GM19372 (cell line): ENCODE data around the gene HBA2.
"Not testable (repeated sequence)": the region's sequence is repeated elsewhere in the genome, so short reads cannot be mapped to it uniquely, and the experiment has no call there.

Source experiments
- ATAC-seq: cut with Tn5 transposase; IDR thresholded peaks from one replicate; pipeline ENCODE4 v1.9.1; 2021; ENCODE audit warnings: mild to moderate bottlenecking, low read depth, moderate library complexity; ENCODE audit not compliant: unreplicated experiment

The HBA2 gene

DNA sequence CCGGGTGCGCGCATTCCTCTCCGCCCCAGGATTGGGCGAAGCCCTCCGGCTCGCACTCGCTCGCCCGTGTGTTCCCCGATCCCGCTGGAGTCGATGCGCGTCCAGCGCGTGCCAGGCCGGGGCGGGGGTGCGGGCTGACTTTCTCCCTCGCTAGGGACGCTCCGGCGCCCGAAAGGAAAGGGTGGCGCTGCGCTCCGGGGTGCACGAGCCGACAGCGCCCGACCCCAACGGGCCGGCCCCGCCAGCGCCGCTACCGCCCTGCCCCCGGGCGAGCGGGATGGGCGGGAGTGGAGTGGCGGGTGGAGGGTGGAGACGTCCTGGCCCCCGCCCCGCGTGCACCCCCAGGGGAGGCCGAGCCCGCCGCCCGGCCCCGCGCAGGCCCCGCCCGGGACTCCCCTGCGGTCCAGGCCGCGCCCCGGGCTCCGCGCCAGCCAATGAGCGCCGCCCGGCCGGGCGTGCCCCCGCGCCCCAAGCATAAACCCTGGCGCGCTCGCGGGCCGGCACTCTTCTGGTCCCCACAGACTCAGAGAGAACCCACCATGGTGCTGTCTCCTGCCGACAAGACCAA, at the start of gene HBA2:
TSS of gene HBA2 (plus strand) at position 503 of the 568 bp plus-strand sequence. CDS start at position 540, 37 bp downstream.
- not testable (repeated sequence) for ATAC-seq

DNA sequence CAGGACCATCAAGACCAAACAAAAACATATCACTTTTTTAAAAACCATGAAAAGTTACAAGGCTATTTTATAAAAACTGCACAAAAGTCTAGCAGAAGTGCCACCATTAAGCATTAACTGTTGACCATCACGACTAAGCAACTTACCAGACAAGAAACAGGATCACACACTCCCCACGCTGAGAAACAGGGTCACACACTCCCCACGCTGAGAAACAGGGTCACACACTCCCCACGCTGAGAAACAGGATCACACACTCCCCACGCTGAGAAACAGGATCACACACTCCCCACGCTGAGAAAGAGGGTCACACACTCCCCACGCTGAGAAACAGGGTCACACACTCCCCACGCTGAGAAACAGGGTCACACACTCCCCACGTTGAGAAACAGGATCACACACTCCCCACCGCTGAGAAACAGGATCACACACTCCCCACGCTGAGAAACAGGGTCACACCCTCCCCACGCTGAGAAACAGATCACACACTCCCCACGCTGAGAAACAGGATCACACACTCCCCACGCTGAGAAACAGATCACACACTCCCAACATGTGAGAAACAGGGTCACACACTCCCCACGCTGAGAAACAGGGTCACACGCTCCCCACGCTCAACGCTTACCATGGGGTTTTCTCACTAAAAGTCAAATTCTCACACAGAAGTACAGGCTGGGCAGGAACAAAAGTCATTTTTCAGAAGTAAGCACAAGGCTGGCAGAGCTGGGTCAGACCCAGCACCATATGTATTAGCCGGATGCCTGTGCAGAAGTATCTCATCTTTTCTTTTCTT, 48.9 kb upstream of the HBA2 start:
- not testable (repeated sequence) for ATAC-seq

DNA sequence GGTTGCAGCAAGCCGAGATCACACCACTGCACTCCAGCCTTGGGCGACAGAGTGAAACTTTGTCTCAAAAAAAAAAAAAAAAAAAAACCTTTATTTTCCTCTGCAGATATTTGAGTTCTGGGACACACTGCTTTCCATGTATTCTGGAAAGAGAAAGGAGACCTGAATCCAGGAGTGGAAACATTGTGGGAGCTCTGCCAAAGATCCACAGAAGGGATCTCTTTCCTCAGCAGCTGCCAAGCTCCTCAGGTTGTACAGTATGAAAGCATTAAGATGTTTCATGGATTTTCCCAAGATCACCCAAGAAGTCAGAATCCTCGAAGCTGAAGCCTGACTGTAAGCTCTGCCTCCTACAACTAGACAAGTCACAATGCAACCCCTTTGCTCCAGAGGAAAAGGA, 47.7 kb upstream of the HBA2 start:
- no peak for ATAC-seq

DNA sequence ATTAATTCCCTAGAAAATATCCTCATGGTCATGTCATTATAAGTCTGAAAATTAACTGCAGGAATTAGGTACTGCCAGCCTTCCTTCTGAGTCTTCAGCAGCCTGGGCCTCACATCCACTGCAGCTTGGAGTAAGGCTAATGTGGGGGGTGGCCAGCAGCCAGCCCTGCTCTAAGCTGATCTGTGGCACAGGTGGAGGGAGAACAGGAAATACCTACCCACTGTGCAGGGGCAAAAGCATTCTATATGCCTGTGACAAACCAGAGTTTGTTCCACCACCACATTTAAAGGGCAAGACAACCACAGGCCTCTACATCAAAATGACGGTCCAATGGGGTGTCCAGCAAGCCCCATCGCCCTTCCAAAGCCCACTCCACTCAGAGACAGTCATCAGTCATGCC, 43.6 kb upstream of the HBA2 start:
- ATAC-seq: no peak

DNA sequence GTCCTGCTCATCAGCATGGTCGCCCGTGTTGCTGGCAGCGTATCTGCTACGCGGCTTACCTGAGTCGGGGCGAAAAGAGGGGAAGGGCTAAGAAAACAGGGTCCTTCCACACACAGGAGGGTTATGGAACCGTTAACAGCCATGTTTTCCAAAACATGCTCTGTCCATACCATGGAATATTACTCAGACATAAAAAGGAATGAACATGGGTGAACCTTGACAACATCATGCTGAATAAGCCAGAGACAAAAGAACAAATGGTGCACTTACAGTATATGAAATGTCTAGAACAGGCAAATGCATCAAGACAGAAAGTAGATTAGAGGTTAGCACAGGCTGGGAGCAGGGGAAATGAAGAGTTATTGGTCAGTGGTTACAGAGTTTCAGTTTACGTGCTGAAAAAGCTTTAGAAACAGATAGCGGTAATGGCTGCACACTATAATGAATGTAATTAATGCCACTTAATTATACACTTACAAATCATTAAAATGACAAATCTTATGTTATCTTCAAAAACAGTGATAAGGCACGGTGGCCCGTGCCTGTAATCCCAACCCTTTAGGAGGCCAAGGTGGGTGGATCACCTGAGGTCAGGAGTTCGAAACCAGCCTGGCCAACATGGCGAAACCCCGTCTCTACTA, 42.0 kb upstream of the HBA2 start:
- ATAC-seq: no peak

DNA sequence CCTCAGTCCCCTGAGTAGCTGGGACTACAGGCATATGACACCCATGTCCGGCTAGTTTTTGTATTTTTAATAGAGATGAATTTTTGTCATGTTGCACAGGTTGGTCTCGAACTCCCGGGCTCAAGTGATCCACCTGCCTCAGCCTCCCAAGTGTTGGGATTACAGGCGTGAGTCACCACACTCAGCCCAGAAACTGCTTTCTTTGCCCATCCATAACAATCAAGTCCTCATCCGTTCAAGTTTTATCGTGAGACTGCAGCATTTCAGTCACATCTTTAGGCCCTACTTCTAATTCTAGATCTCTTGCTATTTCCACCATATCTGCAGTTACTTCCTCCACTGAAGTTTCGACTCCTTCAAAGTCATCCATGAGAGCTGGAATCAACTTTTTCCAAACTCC, 40.6 kb upstream of the HBA2 start:
- no peak for ATAC-seq

DNA sequence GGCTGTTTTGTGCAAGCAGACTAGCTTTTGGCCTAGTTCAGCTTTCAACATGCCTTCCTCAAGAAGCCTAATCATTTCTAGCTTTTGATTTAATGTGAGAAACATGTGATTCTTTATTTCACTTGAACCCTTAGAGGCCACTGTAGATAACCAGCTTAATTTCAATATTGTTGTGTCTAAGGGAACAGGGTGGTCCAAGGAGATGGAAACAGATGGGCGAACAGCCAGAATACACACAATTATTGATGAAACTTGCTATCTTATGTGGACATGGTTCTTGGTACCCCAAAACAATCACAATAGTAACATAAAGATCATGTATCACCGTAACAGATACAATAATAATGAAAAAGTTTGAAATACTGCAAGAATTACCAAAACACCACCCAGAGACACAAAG, 39.0 kb upstream of the HBA2 start:
- no peak for ATAC-seq

DNA sequence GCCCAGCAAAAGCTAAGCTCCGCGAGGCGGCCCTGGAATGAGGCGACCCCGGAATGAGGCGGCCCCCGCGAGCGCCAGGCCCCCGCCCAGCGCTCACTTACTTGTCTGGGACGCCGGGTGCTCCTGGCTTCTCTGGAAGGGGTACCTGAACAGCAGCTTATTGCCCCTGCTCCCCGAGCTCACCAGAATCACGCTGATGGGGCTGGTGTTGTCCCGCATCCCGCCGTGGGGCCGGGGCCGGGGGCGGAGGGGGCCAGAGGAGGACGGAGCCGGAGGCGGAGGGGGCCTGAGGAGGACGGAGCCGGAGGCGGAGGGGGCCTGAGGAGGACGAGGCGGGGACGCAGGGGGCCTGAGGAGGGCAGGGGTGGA, 34.6 kb upstream of the HBA2 start:
- no peak for ATAC-seq

DNA sequence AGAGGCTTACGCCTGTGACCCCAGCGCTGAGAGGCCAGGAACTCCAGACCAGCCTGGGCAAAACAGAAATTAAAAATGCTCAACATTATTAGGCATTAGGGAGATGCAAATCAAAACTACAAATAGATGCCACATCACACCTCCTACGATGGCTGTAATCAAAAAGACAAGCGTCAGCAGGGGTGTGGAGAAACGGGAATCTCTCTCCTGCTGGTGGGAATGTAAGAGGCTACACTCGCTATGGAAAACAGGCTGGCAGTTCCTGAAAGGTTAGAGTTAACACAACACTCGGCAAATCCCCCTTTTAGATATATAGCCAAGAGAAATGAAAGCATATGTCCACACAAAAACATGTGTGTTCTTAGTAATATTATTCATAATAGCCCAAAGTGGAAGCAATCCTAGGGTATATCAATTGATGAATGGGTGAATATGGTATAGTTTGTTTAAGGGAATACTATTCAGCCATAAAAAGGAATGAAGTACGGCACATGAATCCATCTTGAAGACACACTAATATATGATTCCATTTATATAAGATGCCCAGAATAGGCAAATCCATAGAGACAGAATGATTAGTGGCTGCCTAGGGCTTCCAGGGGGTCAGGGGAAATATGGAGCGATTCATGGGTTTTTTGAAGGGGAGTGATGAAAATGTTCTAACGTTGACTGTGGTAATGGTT, 32.4 kb upstream of the HBA2 start:
- no peak for ATAC-seq

DNA sequence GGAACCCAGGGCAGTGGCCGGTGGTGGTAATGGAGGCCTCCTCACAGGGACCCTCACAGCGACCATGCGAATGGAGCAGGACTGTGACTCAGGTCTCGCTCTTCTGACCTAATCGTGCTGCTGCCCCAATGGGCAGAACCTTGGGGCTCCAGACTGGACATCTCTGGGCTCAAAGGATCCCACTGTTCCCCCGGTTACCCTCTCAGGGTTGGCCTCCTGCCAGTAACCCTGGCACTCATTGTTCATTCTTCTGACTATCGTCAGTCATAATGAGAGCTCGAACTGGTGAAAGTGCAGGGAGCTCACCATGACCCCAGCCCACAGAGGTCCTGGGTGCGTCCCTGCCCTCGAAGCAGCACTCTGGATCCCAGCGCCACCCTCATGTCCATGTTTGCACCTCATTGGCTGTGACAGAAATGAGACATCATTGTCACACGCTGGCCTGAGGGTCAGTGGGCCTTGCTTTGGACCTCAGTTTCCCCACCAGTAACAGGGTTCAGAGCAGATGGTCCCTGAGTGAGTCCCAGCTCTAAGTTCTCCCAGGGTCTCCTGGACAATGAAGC, 30.2 kb upstream of the HBA2 start:
- no peak for ATAC-seq

DNA sequence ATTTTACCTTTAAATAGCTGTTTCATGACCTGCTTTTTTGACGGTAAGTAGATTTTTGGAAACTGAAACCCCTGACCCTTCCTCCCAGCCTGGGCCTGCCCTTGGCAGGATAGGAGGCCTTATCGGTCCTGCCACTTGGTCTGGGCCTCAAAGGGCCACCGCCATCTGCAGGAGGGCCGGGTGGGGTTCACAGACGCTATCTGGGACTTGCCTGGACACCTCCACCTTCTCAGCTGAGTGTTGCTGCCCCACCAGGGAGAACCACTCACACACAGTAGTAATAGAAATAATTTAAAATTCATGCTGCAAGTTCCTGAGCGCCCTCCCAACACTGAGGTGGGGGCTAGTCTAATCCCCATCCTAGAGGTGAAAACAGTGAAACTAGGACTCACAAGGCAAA, 29.6 kb upstream of the HBA2 start:
- ATAC-seq: no peak

DNA sequence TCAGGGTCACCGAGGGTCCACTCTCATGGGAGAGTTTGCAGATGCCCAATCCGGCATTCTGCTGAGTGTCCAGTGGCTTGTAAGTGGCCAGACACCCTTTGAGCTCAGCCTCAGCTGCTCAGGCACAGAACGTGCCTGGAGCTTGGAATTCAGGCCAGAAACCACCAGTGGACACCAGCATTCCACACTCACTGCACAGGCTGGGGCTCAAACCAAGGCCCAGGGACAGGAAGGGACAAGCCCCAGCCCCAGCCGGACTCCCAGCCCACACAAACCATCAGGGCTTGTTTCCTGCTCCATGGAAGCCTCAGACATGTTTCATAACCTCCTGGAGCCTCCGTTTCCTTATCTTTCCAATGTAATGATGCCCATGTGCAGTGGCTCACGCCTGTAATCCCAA, 29.2 kb upstream of the HBA2 start:
- no peak for ATAC-seq

DNA sequence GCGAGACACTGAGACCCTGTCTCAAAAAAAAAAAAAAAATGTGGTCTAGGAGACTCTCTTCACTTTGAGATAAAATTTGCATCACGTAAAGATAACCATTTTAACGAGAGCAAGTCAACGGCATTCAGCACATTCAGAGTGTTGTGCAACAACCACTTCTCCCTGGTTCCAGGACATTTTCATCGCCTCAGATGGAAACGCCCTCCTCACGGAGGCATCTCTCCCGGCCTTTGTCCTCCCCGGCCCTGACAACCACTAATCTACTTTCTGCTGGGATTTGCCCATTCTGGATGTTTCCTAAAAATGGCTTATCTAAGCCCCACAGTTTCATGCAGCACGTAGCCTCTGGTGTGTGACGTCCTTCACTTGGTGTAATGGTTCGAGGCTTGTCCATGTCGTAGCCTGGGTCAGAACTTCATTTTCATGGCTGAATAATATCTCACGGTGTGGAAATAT, 27.9 kb upstream of the HBA2 start:
- ATAC-seq: no peak

DNA sequence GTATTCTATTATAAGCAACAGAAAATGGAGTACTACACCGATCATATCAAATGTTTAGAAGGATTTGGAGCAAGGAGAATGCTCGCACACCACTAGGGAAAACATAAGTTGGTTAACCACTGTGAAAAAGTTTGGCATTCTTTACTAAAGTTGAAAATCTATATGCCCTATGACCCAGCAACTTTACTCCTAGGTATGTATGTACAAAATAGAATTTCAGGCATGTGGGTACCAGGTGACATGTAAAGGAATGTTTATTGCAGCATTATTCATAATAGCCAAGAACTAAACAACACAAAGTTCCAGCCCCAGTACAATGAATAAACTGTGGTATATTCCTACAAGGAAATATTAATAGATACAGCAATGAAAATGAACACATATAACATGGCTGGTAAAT, 26.0 kb upstream of the HBA2 start:
- no peak for ATAC-seq

DNA sequence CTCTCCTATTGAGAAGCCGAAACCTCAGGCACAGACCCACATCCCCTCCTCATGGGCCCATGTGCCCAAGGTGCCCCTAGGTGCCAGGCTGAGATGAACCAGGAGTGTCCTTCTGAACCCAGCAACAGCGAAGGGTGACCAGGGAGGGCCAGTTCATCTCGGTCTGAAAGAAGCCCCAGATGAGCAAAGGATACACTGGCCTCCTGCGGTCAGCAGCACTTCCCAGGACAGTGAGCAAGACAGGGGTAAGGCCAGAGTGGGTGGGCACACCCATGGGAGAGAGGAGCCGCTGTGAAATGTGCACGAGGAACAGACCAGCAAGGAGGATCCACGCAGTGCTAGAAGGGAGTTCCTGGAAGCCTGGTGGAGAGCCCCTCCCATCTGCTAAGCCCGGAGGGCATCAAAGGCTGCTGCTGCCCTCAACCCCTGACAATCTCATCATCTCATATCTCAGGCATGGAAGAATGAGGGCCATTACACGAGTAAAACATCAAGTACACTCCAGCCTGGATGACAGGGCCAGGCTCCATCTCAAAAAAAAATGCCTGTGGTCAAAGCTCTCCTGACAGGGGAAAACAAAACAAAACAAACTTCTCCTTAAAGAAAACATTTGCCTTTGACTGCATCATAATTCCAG, 23.5 kb upstream of the HBA2 start:
- ATAC-seq: no peak

DNA sequence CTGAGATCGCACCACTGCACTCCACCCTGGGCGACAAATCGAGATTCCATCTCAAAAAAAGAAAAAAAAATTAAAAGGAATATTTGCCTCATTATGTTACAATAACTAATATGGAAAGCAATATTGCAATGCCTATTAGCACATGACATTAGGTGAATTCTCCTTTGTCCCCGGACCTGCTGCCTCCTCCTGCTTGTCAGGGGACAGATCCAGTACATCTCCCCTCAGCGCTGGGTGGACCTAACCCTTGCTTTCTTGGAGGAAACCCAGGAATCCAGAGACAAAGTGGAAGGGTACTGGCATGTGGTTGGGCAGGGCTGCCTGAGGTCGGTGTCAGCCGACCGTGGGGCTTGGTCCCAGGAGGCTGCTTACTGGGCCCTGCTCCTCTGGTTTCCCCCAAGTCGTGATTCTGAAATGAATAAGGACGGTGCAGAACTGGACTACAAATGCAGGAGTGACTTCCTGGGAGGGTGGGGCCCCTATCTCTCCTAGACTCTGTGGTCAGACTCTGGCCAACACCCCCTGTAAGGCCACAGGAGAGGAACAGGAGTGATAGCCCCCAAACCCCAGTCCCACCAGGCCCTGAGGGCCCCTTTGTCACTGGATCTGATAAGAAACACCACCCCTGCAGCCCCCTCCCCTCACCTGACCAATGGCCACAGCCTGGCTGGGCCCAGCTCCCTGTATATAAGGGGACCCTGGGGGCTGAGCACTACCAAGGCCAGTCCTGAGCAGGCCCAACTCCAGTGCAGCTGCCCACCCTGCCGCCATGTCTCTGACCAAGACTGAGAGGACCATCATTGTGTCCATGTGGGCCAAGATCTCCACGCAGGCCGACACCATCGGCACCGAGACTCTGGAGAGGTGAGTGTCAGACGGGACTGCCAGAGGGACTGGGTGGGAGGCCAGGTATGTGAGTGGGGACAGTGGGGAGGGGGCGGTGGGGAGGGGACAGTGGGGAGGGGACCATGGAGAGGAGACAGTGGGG, 20.2 kb upstream of the HBA2 start, which contains the start of gene HBZ:
TSS of gene HBZ (plus strand) at position 504 of the 988 bp plus-strand sequence. CDS start at position 770, 266 bp downstream.
- no peak for ATAC-seq

DNA sequence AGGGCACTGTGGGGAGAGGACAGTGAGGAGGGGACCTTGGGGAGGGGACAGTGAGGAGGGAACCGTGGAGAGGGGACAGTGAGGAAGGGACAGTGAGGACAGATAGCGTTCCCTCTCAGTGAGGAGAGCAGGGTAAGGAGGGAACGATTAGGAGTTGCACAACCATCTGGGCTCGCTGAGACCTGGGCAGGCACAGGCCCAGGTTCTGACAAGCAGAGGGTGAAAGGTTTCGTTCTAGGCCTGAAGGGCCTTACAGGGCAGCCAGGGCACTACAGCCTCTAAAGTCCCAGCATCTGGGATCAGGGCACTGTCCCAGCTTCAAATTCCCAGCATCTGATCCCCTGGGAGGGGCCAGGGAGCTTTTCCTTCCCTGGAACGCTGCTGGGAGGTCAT, 19.6 kb upstream of the HBA2 start:
- ATAC-seq: not testable (repeated sequence)

DNA sequence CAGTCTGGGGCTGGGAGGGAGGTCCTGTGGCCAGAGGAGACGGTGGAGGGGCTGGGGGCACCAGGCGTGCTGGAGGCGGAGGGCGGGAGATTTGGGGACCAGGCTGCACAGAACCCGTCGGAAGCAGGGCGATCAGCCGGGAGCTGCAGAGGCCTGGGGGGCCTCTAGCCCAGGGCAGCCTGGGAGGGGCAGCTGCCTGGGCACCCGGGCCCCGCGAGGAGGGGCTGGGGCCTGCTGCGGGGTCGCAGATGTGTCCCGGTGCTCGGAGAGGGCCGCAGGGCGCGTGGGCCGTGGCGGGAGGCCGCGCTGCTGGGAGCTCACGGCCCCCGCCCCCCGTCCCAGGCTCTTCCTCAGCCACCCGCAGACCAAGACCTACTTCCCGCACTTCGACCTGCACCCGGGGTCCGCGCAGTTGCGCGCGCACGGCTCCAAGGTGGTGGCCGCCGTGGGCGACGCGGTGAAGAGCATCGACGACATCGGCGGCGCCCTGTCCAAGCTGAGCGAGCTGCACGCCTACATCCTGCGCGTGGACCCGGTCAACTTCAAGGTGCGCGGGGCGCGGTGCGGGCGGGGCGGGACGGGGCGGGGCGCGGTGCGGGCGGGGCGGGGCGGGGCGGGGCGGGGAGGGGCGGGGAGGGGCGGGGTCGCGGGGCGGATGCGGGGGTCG, 19.0 kb upstream of the HBA2 start:
- not testable (repeated sequence) for ATAC-seq
